Thyroid gland (tissue), 4 donors: ENCODE results near the gene PADI3. TPM values are rescaled to one million over a fixed set of nuclear protein-coding genes. Genes with fewer than 3 reads are reported as not detected.

Source experiments
- DNase-seq, 2 donors: peaks; one replicate each; pipeline ENCODE4 v3.0.0-alpha.2; 2019
- H3K27ac ChIP-seq, 3 donors: fragments of 200-600 bp; sonication (generic); 1 replicate in 2 of 3; 2 replicates in 1 of 3; pipeline ENCODE4 v1.5.1; 2016 to 2019; ENCODE audit warnings: mild to moderate bottlenecking in 1 of 3, moderate library complexity in 1 of 3
- H3K27me3 ChIP-seq: fragments of 200-600 bp; sonication (generic); one replicate; pipeline ENCODE4 v1.5.1; 2019
- H3K36me3 ChIP-seq, 2 donors: fragments of 200-600 bp; sonication (generic); one replicate each; pipeline ENCODE4 v1.5.1; 2016 to 2019
- H3K4me1 ChIP-seq, 2 donors: fragments of 200-600 bp; sonication (generic); one replicate each; pipeline ENCODE4 v1.5.1; 2017 to 2019
- H3K4me3 ChIP-seq, 3 donors: fragments of 200-600 bp; sonication (generic); replicated peaks in 1 of 3; 1 replicate in 2 of 3; 2 replicates in 1 of 3; pipeline ENCODE4 v1.5.1; 2016; ENCODE audit warnings: mild to moderate bottlenecking in 1 of 3
- H3K9me3 ChIP-seq: fragments of 200-600 bp; sonication (generic); one replicate; pipeline ENCODE4 v1.5.1; 2017
- CTCF ChIP-seq, 6 experiments: fragments of 200-600 bp in 3 of 6; fragments of 450-650 bp in 3 of 6; sonication (generic) in 3 of 6; IDR thresholded peaks; one replicate each; pipeline ENCODE4 v1.5.1; 2016 to 2019; ENCODE audit warnings: antibody characterized with exemption in 6 of 6, mild to moderate bottlenecking in 2 of 6, inconsistent platforms in 1 of 6, moderate library complexity in 1 of 6
- POLR2A ChIP-seq, 2 donors: fragments of 450-650 bp; IDR thresholded peaks; one replicate each; pipeline ENCODE4 v1.6.1; 2017; ENCODE audit warnings: antibody characterized with exemption in 2 of 2, mild to moderate bottlenecking in 2 of 2, moderate library complexity in 1 of 2
- WGBS, 2 donors: methylation state at CpG; one replicate each; pipeline ENCODE4 v1.1.5; 2017; 5-methylcytosine and 5-hydroxymethylcytosine counted together
- intact Hi-C: fragments of 100-400 bp; cut with DNase I; formaldehyde crosslinking; loops from one replicate; pipeline ENCODE4 v1.15.1; 2023
- total RNA-seq, 4 donors: library from RNA; depleted of rRNA; stranded (reverse); fragments of >200 nt; gene quantifications; one replicate each; pipeline ENCODE4 v1.2.3, GENCODE V29; 2016

Gene PADI3
- total RNA-seq, 4 donors from 2014 or later, result not detected

GRCh38 chr1:17293681-17294425 is 45.0 kb downstream of the PADI3 start:
- 62 to 65% methylated on average over 14 of the region's 14 CpGs for WGBS, 2 donors
- H3K4me1 ChIP-seq, result no peaks in the 10 kb centered on the region
- no peaks in the 10 kb centered on the region for H3K36me3 ChIP-seq
- no peak overlapping the region for H3K27ac ChIP-seq
- intact Hi-C loops, result no loop called here
- H3K4me3 ChIP-seq, result no peak overlapping the region
- no peaks in the 10 kb centered on the region for H3K9me3 ChIP-seq
- H3K27me3 ChIP-seq, result no peaks in the 10 kb centered on the region
- no peak for DNase-seq
- TF ChIP-seq CTCF (IDR thresholded peaks at IDR 0.05), result no peak
- TF ChIP-seq POLR2A (IDR thresholded peaks at IDR 0.05), result no peak

- Histone ChIP-seq H3K36me3 (no peaks in the 10 kb centered on the region), H3K4me3 (no peak overlapping the region), H3K4me1 (no peaks in the 10 kb centered on the region), H3K9me3 (no peaks in the 10 kb centered on the region), H3K27ac (no peak overlapping the region), H3K27me3 (no peaks in the 10 kb centered on the region)
- TF ChIP-seq CTCF (IDR thresholded peaks at IDR 0.05), result no peak
- TF ChIP-seq POLR2A (IDR thresholded peaks at IDR 0.05), result no peak
- intact Hi-C loops, result no loop called here
- DNase-seq, result no peak
- 51 to 66% methylated on average over 4 of the region's 4 CpGs for WGBS, 2 donors
Measured at GRCh38 chr1:17295292-17295691, 46.4 kb downstream of the PADI3 start.

GRCh38 chr1:17296086-17296485 is 47.2 kb downstream of the PADI3 start:
- Histone ChIP-seq H3K9me3 (no peaks in the 10 kb centered on the region), H3K27ac (no peak overlapping the region), H3K4me1 (no peaks in the 10 kb centered on the region), H3K27me3 (no peaks in the 10 kb centered on the region), H3K4me3 (no peak overlapping the region), H3K36me3 (no peaks in the 10 kb centered on the region)
- intact Hi-C loops, result no loop called here
- no peak for DNase-seq
- TF ChIP-seq CTCF (IDR thresholded peaks at IDR 0.05) (no peak), POLR2A (IDR thresholded peaks at IDR 0.05) (no peak)
- 79 to 84% methylated on average over 5 of the region's 5 CpGs for WGBS, 2 donors

GRCh38 chr1:17297991-17298390 is 49.1 kb downstream of the PADI3 start:
- intact Hi-C loops, result no loop called here
- Histone ChIP-seq H3K27ac (no peak overlapping the region), H3K36me3 (no peaks in the 10 kb centered on the region), H3K4me1 (no peaks in the 10 kb centered on the region), H3K27me3 (no peaks in the 10 kb centered on the region), H3K9me3 (no peaks in the 10 kb centered on the region), H3K4me3 (no peak overlapping the region)
- TF ChIP-seq POLR2A (IDR thresholded peaks at IDR 0.05), result no peak
- TF ChIP-seq CTCF (IDR thresholded peaks at IDR 0.05), result no peak
- WGBS, 2 donors, result 75 to 79% methylated on average over 5 to 7 of the region's 7 CpGs
- no peak for DNase-seq

- 82 to 91% methylated on average over 5 of the region's 5 CpGs for WGBS, 2 donors
Measured at GRCh38 chr1:17301767-17302166, 52.9 kb downstream of the PADI3 start.

More at GRCh38 chr1:17301767-17302166, 52.9 kb downstream of the PADI3 start:
- intact Hi-C loops, result no loop called here
- no peak overlapping the region for H3K27ac ChIP-seq
- no peaks in the 10 kb centered on the region for H3K36me3 ChIP-seq
- no peaks in the 10 kb centered on the region for H3K27me3 ChIP-seq
- no peak for TF ChIP-seq POLR2A (IDR thresholded peaks at IDR 0.05)
- no peak for TF ChIP-seq CTCF (IDR thresholded peaks at IDR 0.05)
- no peaks in the 10 kb centered on the region for H3K9me3 ChIP-seq
- DNase-seq, result no peak
- H3K4me1 ChIP-seq, result no peaks in the 10 kb centered on the region
- no peak overlapping the region for H3K4me3 ChIP-seq
